ENCODE results near the gene TNC. TPM values are rescaled to one million over a fixed set of nuclear protein-coding genes. Genes with fewer than 3 reads are reported as not detected.

Gene TNC
- total RNA-seq, 1 donor from 2014 or later, result 21.5 TPM

DNA sequence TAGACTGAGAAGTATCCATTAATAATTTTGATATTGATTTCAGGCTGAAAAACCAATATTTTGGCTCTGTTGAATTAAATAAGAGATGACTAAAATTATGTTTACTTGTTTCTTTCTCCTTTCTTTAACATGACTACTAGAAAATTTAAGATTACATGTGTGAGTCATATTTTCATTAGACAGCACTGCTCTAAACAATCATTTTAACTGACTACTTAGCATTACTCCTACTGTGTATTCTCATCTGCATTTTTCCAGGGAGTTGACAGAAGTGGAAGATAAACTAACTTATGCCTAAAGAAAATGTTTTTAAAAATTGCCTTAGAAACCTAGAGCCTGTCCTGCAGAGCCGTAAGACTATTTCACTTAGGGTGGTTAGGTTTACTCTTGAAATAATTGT lies 29.1 kb downstream of the TNC start:
- DNase-seq (ENCODE audit: low spot score in 2 of 2, unreplicated experiment in 2 of 2), result no peak
- H3K27me3 Mint-ChIP-seq (ENCODE audit: low read depth), result no peaks in the 10 kb centered on the region
- TF ChIP-seq, protein P1, sequence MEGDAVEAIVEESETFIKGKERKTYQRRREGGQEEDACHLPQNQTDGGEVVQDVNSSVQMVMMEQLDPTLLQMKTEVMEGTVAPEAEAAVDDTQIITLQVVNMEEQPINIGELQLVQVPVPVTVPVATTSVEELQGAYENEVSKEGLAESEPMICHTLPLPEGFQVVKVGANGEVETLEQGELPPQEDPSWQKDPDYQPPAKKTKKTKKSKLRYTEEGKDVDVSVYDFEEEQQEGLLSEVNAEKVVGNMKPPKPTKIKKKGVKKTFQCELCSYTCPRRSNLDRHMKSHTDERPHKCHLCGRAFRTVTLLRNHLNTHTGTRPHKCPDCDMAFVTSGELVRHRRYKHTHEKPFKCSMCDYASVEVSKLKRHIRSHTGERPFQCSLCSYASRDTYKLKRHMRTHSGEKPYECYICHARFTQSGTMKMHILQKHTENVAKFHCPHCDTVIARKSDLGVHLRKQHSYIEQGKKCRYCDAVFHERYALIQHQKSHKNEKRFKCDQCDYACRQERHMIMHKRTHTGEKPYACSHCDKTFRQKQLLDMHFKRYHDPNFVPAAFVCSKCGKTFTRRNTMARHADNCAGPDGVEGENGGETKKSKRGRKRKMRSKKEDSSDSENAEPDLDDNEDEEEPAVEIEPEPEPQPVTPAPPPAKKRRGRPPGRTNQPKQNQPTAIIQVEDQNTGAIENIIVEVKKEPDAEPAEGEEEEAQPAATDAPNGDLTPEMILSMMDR (IDR thresholded peaks at IDR 0.05; ENCODE audit: unreplicated experiment), result no peak
- no peak overlapping the region for H3K4me3 Mint-ChIP-seq
- no peaks in the 10 kb centered on the region for H3K36me3 Mint-ChIP-seq
- H3K4me1 Mint-ChIP-seq, result peaks cover 4% of the 10 kb centered on the region
- peak overlapping the region; percentile 32 for H3K27ac Mint-ChIP-seq
- H3K9me3 Mint-ChIP-seq, result no peaks in the 10 kb centered on the region

GRCh38 chr9:115086886-115087285 lies 31.1 kb downstream of the TNC start:
- Mint-ChIP-seq H3K36me3 (no peaks in the 10 kb centered on the region), H3K27ac (no peak overlapping the region), H3K4me3 (no peak overlapping the region), H3K9me3 (no peaks in the 10 kb centered on the region), H3K4me1 (peaks cover 4% of the 10 kb centered on the region), H3K27me3 (ENCODE audit: low read depth) (no peaks in the 10 kb centered on the region)
- DNase-seq (ENCODE audit: low spot score in 2 of 2, unreplicated experiment in 2 of 2), result no peak
- TF ChIP-seq, protein P1 (IDR thresholded peaks at IDR 0.05; ENCODE audit: unreplicated experiment), result no peak

DNA sequence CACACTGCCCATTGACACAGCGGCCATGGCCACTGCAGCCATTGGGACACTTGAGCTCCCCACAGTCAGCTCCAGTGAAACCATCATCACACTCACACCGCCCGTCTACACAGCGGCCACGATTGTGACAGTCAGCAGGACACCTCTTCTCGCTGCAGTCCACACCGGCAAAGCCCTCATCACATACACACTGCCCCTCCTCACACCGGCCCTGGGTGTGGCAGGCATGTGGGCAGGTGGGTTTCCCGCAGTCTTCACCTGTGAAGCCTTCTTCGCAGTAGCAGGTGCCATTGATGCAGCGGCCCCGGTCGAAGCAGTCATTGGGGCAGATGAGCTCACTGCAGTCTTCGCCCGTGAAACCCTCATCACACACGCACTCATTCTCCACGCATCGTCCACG lies 31.5 kb downstream of the TNC start:
- Mint-ChIP-seq H3K36me3 (no peaks in the 10 kb centered on the region), H3K9me3 (no peaks in the 10 kb centered on the region), H3K27me3 (ENCODE audit: low read depth) (no peaks in the 10 kb centered on the region), H3K27ac (no peak overlapping the region), H3K4me3 (no peak overlapping the region), H3K4me1 (peaks cover 4% of the 10 kb centered on the region)
- DNase-seq (ENCODE audit: low spot score in 2 of 2, unreplicated experiment in 2 of 2), result no peak
- TF ChIP-seq, protein P1 (IDR thresholded peaks at IDR 0.05; ENCODE audit: unreplicated experiment), result no peak

DNA sequence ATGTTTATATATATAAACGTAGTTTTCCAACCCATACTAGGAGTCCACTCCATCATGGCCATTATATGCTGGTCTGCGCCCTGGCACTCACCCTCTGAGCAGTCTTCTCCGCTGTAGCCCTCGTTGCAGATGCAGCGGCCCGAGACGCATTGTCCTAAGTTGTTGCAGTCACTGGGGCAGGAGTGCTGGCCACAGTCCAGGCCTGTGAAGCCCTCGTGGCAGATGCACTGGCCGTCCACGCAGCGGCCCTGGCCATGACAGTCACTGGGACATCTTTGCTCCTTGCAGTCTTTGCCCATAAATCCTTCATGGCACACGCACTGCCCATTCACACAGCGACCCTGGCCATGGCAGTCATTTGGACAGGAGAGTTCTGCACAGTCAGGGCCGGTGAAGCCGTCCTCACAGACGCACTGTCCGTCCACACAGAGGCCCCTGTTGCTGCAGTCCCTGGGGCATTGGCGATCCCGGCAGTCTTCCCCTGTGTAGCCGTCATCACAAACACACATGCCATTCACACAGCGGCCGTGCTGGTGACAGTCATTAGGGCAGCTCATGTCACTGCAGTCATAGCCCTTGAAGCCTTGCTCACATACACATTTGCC lies 32.1 kb downstream of the TNC start:
- H3K4me3 Mint-ChIP-seq, result no peak overlapping the region
- H3K9me3 Mint-ChIP-seq, result no peaks in the 10 kb centered on the region
- TF ChIP-seq, protein P1 (IDR thresholded peaks at IDR 0.05; ENCODE audit: unreplicated experiment), result no peak
- H3K27me3 Mint-ChIP-seq (ENCODE audit: low read depth), result no peaks in the 10 kb centered on the region
- DNase-seq (ENCODE audit: low spot score in 2 of 2, unreplicated experiment in 2 of 2), result no peak
- H3K4me1 Mint-ChIP-seq, result peaks cover 4% of the 10 kb centered on the region
- no peaks in the 10 kb centered on the region for H3K36me3 Mint-ChIP-seq
- H3K27ac Mint-ChIP-seq, result no peak overlapping the region

DNA sequence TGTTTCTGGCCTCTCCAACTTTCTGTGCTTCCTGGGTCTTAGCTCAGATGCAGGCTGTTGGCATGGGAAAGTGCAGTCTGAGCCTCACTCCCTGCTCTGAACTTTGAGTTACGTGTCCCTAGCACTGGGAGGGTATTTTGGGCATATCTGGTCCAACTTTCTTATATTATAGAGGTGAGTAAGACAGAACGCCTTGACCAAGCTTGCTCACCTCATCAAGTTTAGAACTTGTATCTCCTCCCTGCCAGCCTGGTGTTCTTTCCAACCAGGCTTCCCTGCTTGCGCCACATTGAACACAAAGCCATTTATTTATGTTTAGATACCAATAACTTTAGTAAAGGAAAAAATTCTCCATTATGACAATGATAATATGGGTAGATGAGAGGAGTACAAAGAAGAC lies 33.2 kb downstream of the TNC start:
- no peak for DNase-seq (ENCODE audit: low spot score in 2 of 2, unreplicated experiment in 2 of 2)
- Mint-ChIP-seq H3K27ac (no peak overlapping the region), H3K27me3 (ENCODE audit: low read depth) (no peaks in the 10 kb centered on the region), H3K9me3 (no peaks in the 10 kb centered on the region), H3K4me1 (peaks cover 4% of the 10 kb centered on the region), H3K4me3 (no peak overlapping the region), H3K36me3 (no peaks in the 10 kb centered on the region)
- TF ChIP-seq, protein P1 (IDR thresholded peaks at IDR 0.05; ENCODE audit: unreplicated experiment), result no peak

GRCh38 chr9:115084157-115084556 lies 33.8 kb downstream of the TNC start:
- Mint-ChIP-seq H3K9me3 (no peaks in the 10 kb centered on the region), H3K27ac (no peak overlapping the region)

More at GRCh38 chr9:115084157-115084556, 33.8 kb downstream of the TNC start:
- TF ChIP-seq, protein P1 (IDR thresholded peaks at IDR 0.05; ENCODE audit: unreplicated experiment), result no peak
- Mint-ChIP-seq H3K36me3 (no peaks in the 10 kb centered on the region), H3K4me1 (peaks cover 4% of the 10 kb centered on the region), H3K27me3 (ENCODE audit: low read depth) (no peaks in the 10 kb centered on the region), H3K4me3 (no peak overlapping the region)
- DNase-seq (ENCODE audit: low spot score in 2 of 2, unreplicated experiment in 2 of 2), result no peak
